ENCODE data around the gene PRELID3B. TPM values are rescaled to one million over a fixed set of nuclear protein-coding genes. Genes with fewer than 3 reads are reported as not detected.
A peak's percentile ranks its signal among the peaks of the same experiment; 100 is the strongest.

The PRELID3B gene
- total RNA-seq, 1 experiment from 2014 or later: 52.6 TPM

GRCh38 chr20:59031564-59032022, 11.0 kb downstream of the PRELID3B start:
- H3K4me2 ChIP-seq (ENCODE audit: insufficient read depth, insufficient read length, low read length): peak overlapping the region; percentile 87
- WGBS (ENCODE audit: extremely low coverage, insufficient read length, low lambda C conversion rate): no CpG with 5 or more reads among the region's 13 CpGs
- H3K4me3 Mint-ChIP-seq: peak overlapping the region; percentile 93 to 94
- no peak overlapping the region for H3K27ac ChIP-seq (ENCODE audit: insufficient read length, low read depth, low read length)
- no peak overlapping the region for H2BK20ac ChIP-seq (ENCODE audit: low read depth, low read length, poor library complexity, severe bottlenecking)
- no peaks in the 10 kb centered on the region for H3K27me3 ChIP-seq (ENCODE audit: insufficient read depth, low read length)
- no peaks in the 10 kb centered on the region for H3K79me1 ChIP-seq (ENCODE audit: insufficient read depth, low read depth, low read length, poor library complexity, severe bottlenecking)
- H3K56ac ChIP-seq (ENCODE audit: insufficient read length, low read depth, low read length): no peak overlapping the region
- no peak overlapping the region for H4K8ac ChIP-seq (replicated peaks; ENCODE audit: insufficient read length, low read depth, low read length)
- H3T11ph ChIP-seq (ENCODE audit: low read length): no peak overlapping the region
- H2BK5ac ChIP-seq (ENCODE audit: insufficient read length, low read length): no peak overlapping the region
- H3K79me2 ChIP-seq (ENCODE audit: insufficient read depth, low read length): peaks cover 4% of the 10 kb centered on the region; the same call in 1 of the 2 replicates
- H3K36me3 Mint-ChIP-seq (ENCODE audit: insufficient read depth in 1 of 3, low read depth in 3 of 3): peaks cover 33 to 72% (median 67%) of the 10 kb centered on the region in 3 experiments
- peak overlapping the region; percentile 68 for H3K9ac ChIP-seq (ENCODE audit: extremely low read depth, insufficient read length, low read length)
- H2AK5ac ChIP-seq (ENCODE audit: insufficient read length, low read length): no peak overlapping the region
- no peak for DNase-seq
- H2BK15ac ChIP-seq (ENCODE audit: low read depth, low read length): no peak overlapping the region
- no peak overlapping the region for H4K5ac ChIP-seq (ENCODE audit: insufficient read length, low read depth, low read length)
- H3K4me1 Mint-ChIP-seq: peaks cover 19 to 24% of the 10 kb centered on the region in 2 experiments
- H3K23me2 ChIP-seq (ENCODE audit: insufficient read length, low read depth, low read length, poor library complexity, severe bottlenecking): peaks cover 8% of the 10 kb centered on the region
- no peak overlapping the region for H3K4ac ChIP-seq (ENCODE audit: low read depth, low read length)
- no peak overlapping the region for H2AFZ ChIP-seq (ENCODE audit: low read length)
- no peaks in the 10 kb centered on the region for H4K20me1 ChIP-seq (ENCODE audit: control insufficient read depth, insufficient read depth, insufficient read length)
- H3K27me3 Mint-ChIP-seq (ENCODE audit: low read depth): peaks cover 31% of the 10 kb centered on the region
- no peak overlapping the region for H3K27ac Mint-ChIP-seq
- H3K14ac ChIP-seq (ENCODE audit: insufficient read depth, low read length): peak overlapping the region; percentile 81
- no peak for TF ChIP-seq CTCF (conservative IDR thresholded peaks at IDR 0.05)
- no peak overlapping the region for H2BK12ac ChIP-seq (ENCODE audit: insufficient read length, low read depth, low read length)
- H3K23ac ChIP-seq (ENCODE audit: insufficient read length, low read depth, low read length): no peak overlapping the region
- no peak overlapping the region for H4K91ac ChIP-seq (ENCODE audit: insufficient read length, low read depth, low read length)
- no peak overlapping the region for H2BK120ac ChIP-seq (ENCODE audit: low read depth, low read length, poor library complexity, severe bottlenecking)
- peak overlapping the region; percentile 43 for H3K18ac ChIP-seq (ENCODE audit: insufficient read length, low read depth, low read length)
- H3K4me1 ChIP-seq (ENCODE audit: insufficient read depth, low read length): peaks cover 3% of the 10 kb centered on the region
- H3K9me3 ChIP-seq (ENCODE audit: control insufficient read depth, low read depth, low read length): no peaks in the 10 kb centered on the region
- no peaks in the 10 kb centered on the region for H3K9me3 Mint-ChIP-seq
